Glutamatergic neuron (in vitro differentiated cells): Measurements from ENCODE around the gene FILIP1L. TPM values are rescaled to one million over a fixed set of nuclear protein-coding genes. Genes with fewer than 3 reads are reported as not detected.

Experiments
- DNase-seq: peaks from one replicate; pipeline ENCODE4 v3.0.0; 2022
- H3K27ac Mint-ChIP-seq: one replicate; pipeline ENCODE4 v1.8.0; 2020; ENCODE audit warnings: mild to moderate bottlenecking, mixed read lengths, inconsistent platforms; ENCODE audit not compliant: unreplicated experiment
- H3K27me3 Mint-ChIP-seq: one replicate; pipeline ENCODE4 v1.8.0; 2020; ENCODE audit warnings: mild to moderate bottlenecking, moderate library complexity, mixed read lengths, inconsistent platforms; ENCODE audit not compliant: unreplicated experiment
- H3K36me3 Mint-ChIP-seq: one replicate; pipeline ENCODE4 v1.8.0; 2020; ENCODE audit warnings: mild to moderate bottlenecking, mixed read lengths, inconsistent platforms; ENCODE audit not compliant: unreplicated experiment
- H3K4me1 Mint-ChIP-seq: one replicate; pipeline ENCODE4 v1.8.0; 2020; ENCODE audit warnings: mild to moderate bottlenecking, low read depth, mixed read lengths, inconsistent platforms; ENCODE audit not compliant: unreplicated experiment
- H3K4me3 Mint-ChIP-seq: one replicate; pipeline ENCODE4 v1.8.0; 2020; ENCODE audit warnings: mild to moderate bottlenecking, mixed read lengths, inconsistent platforms; ENCODE audit not compliant: unreplicated experiment
- H3K9me3 Mint-ChIP-seq: one replicate; pipeline ENCODE4 v1.8.0; 2020; ENCODE audit warnings: mild to moderate bottlenecking, moderate library complexity, mixed read lengths, inconsistent platforms; ENCODE audit not compliant: unreplicated experiment
- total RNA-seq: library from RNA; stranded (reverse); fragmentation: NEBNext Ultra II Directional; extraction: Animal tissue kit (Norgen Biotek cat#: 25700); gene quantifications from one replicate; pipeline ENCODE4 v1.2.1, GENCODE V29; 2021; ENCODE audit not compliant: unreplicated experiment
- TF ChIP-seq, protein P1 (sequence below): fragments of 200-600 bp; sonication (generic); IDR thresholded peaks from one replicate; pipeline ENCODE4 v1.5.0; 2021; ENCODE audit not compliant: partially characterized antibody, unreplicated experiment

Gene FILIP1L
- total RNA-seq, 1 donor from 2014 or later: 4.3 TPM

DNA sequence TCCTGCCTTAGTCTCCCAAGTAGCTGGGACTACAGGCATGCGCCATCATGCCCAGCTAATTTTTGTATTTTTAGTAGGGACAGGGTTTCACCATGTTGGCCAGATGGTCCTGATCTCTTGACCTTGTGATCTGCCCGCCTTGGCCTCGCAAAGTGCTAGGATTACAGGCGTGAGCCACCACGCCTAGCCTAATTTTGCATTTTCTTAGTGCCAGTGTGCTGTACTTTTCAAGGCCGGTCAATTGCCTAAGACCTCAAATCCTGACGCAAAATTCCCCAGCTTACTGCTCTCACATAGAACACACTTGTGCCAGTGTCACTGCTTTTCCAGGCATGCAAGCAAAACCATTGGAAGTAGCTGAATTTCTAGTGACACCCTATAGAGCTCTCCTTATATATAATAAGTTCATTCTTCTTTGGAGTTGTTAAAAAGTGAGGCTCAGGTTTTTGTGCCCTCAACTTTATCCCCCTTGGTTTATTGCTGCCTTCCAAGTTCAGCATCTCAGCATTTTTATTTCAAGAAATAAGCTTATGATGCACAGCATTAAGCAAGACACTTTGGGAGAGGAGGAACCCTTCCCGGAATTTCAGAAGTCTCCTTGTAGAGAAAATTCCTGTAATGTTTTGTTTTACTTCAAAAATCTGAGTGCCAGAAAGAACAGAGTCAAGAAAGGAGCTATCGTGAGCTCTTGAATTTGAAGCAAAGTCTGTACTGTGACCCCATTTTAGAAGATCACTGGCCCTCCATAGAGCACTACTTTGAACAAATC is 93.2 kb downstream of the FILIP1L start:
- no peaks in the 10 kb centered on the region for H3K9me3 Mint-ChIP-seq
- no peak overlapping the region for H3K4me3 Mint-ChIP-seq
- H3K27me3 Mint-ChIP-seq: no peaks in the 10 kb centered on the region
- peaks cover 2% of the 10 kb centered on the region for H3K4me1 Mint-ChIP-seq
- no peaks in the 10 kb centered on the region for H3K36me3 Mint-ChIP-seq
- H3K27ac Mint-ChIP-seq: no peak overlapping the region
- TF ChIP-seq, protein P1, sequence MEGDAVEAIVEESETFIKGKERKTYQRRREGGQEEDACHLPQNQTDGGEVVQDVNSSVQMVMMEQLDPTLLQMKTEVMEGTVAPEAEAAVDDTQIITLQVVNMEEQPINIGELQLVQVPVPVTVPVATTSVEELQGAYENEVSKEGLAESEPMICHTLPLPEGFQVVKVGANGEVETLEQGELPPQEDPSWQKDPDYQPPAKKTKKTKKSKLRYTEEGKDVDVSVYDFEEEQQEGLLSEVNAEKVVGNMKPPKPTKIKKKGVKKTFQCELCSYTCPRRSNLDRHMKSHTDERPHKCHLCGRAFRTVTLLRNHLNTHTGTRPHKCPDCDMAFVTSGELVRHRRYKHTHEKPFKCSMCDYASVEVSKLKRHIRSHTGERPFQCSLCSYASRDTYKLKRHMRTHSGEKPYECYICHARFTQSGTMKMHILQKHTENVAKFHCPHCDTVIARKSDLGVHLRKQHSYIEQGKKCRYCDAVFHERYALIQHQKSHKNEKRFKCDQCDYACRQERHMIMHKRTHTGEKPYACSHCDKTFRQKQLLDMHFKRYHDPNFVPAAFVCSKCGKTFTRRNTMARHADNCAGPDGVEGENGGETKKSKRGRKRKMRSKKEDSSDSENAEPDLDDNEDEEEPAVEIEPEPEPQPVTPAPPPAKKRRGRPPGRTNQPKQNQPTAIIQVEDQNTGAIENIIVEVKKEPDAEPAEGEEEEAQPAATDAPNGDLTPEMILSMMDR: no peak
- no peak for DNase-seq

DNA sequence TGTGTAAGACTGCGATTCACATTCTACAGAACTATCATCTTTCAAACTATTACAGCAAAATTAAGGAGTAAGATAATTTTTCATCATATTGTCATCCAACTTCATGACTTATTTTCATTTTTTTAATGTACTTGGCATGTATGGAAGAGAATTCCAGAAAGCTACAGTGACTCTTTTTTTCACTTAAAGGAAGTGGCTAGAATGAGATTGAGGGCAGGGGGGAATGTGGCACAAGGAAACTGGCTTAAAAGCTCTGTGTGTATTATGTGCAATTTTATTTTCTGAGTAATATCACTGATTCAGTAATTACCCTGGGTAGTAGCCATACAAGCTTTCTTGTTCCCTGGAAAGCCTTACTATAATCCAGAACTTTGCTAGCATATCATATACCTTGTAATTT is 94.6 kb downstream of the FILIP1L start:
- Mint-ChIP-seq H3K27ac (no peak overlapping the region), H3K4me1 (peaks cover 2% of the 10 kb centered on the region), H3K4me3 (no peak overlapping the region), H3K36me3 (peaks cover 6% of the 10 kb centered on the region), H3K9me3 (no peaks in the 10 kb centered on the region), H3K27me3 (no peaks in the 10 kb centered on the region)
- no peak for DNase-seq
- TF ChIP-seq, protein P1: no peak

DNA sequence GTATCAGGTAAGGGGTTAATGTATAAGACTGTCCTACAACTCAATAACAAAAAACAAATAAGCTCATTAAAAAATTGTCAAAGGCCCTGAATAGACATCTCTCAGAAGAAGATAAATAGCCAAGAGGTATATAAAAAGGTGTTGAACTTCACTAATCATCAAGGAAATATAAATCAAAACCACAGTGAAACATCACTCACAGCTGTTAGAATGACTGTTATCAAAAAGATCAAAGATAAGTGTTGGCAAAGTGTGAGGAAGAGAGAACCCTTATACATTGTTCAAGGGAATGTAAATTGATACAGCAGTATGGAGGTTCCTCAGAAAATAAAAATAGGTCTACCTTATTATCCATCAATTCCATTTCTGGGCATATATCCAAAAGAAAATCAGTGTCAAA is 95.5 kb downstream of the FILIP1L start:
- DNase-seq: no peak
- H3K27ac Mint-ChIP-seq: no peak overlapping the region
- peaks cover 6% of the 10 kb centered on the region for H3K36me3 Mint-ChIP-seq
- TF ChIP-seq, protein P1: no peak
- no peaks in the 10 kb centered on the region for H3K27me3 Mint-ChIP-seq
- no peaks in the 10 kb centered on the region for H3K9me3 Mint-ChIP-seq
- H3K4me1 Mint-ChIP-seq: peaks cover 2% of the 10 kb centered on the region
- H3K4me3 Mint-ChIP-seq: no peak overlapping the region

DNA sequence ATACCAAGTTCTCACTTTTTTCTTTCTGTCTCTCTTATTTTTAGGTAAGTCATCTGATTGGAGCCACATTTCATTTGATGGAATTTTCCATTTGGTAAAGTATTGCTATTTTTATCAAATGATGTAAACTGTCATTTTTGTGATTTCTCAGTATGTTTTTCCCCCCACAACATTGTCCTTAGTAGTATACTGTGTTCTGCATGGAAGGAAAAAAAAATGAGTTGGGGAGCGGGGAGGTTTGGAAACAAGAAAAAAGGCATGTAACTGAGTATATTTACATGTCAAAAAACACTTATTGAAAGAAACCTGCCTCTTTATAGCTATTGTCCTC is 104.2 kb downstream of the FILIP1L start:
- no peak for DNase-seq
- Mint-ChIP-seq H3K4me1 (no peaks in the 10 kb centered on the region), H3K27ac (no peak overlapping the region), H3K4me3 (no peak overlapping the region), H3K27me3 (peaks cover 3% of the 10 kb centered on the region), H3K36me3 (peaks cover 3% of the 10 kb centered on the region), H3K9me3 (no peaks in the 10 kb centered on the region)
- TF ChIP-seq, protein P1: no peak

DNA sequence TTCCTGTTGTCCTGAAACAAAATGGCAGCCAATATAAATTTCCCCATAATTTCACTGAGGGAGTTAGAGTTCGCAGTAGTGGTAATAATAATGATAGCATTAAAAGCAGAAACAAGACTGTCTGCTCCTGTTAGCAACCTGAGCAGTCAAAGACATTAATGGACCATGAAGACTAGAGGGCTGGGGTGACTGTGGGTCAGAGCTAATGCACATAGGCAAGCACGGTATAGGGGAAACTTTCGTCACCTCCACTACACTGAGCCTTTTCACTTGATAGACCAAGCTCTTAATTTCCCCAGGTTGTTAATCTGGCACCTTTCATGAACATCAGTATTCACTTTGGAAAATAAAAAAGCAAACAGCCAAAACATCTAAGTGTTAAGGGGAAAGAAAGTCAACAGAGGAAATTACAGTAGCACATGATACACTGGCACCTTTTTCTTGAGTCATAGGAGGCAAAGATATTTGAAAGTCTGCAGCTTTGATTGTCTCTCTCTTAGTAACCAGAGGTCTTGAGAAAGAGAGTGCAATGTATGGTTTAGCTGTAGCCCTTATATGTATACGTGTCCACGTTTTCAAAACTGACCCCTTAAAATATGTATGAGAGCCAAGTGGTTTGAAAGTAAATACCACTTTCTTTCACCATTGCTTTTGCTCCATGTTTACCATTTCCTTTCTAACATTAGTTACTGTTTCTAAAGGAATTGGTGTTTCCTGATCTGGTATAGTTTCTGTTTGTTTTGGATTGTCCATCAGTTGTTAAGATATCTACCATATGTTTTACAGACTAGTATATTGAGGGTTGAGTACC is 104.8 kb downstream of the FILIP1L start:
- no peak overlapping the region for H3K27ac Mint-ChIP-seq
- H3K4me3 Mint-ChIP-seq: no peak overlapping the region
- no peaks in the 10 kb centered on the region for H3K9me3 Mint-ChIP-seq
- TF ChIP-seq, protein P1: no peak
- H3K36me3 Mint-ChIP-seq: no peaks in the 10 kb centered on the region
- no peaks in the 10 kb centered on the region for H3K4me1 Mint-ChIP-seq
- no peak for DNase-seq
- H3K27me3 Mint-ChIP-seq: peaks cover 3% of the 10 kb centered on the region
